Skeletal muscle cell (primary cell): Measurements from ENCODE around the gene KCNH1.

ENCODE experiments used
- DNase-seq: peaks from one replicate; pipeline ENCODE4 v3.0.0-alpha.2; 2010; ENCODE audit warnings: low read depth
- H3K4me3 ChIP-seq: 2 replicates; pipeline ENCODE4 v1.5.1; 2011; ENCODE audit warnings: low read depth, mild to moderate bottlenecking, control low read depth, low read length, moderate library complexity

Gene KCNH1

GRCh38 chr1:210938416-210938925, 195.5 kb downstream of the KCNH1 start:
- H3K4me3 ChIP-seq, result no peak overlapping the region
- no peak for DNase-seq

- H3K4me3 ChIP-seq, result no peak overlapping the region
- no peak for DNase-seq
Measured at GRCh38 chr1:210937846-210938245, 196.1 kb downstream of the KCNH1 start.

- no peak for DNase-seq
Measured at GRCh38 chr1:210935905-210936304, 198.0 kb downstream of the KCNH1 start.

GRCh38 chr1:210932104-210932503, 201.8 kb downstream of the KCNH1 start:
- no peak for DNase-seq
- H3K4me3 ChIP-seq, result no peak overlapping the region

More at GRCh38 chr1:210935905-210936304, 198.0 kb downstream of the KCNH1 start:
- no peak overlapping the region for H3K4me3 ChIP-seq

- DNase-seq, result no peak
- no peak overlapping the region for H3K4me3 ChIP-seq
Measured at GRCh38 chr1:210922666-210923065, 211.3 kb downstream of the KCNH1 start.

- H3K4me3 ChIP-seq, result no peak overlapping the region
- DNase-seq, result no peak
Measured at GRCh38 chr1:210920716-210921694, 212.9 kb downstream of the KCNH1 start.

GRCh38 chr1:210920258-210920657, 213.7 kb downstream of the KCNH1 start:
- no peak overlapping the region for H3K4me3 ChIP-seq
- no peak for DNase-seq

GRCh38 chr1:210918893-210919292, 215.1 kb downstream of the KCNH1 start:
- DNase-seq, result no peak
- H3K4me3 ChIP-seq, result no peak overlapping the region

- no peak for DNase-seq
- no peak overlapping the region for H3K4me3 ChIP-seq
Measured at GRCh38 chr1:210917560-210918169, 216.3 kb downstream of the KCNH1 start.

- H3K4me3 ChIP-seq, result no peak overlapping the region
- DNase-seq, result no peak
Measured at GRCh38 chr1:210916548-210916947, 217.4 kb downstream of the KCNH1 start.

GRCh38 chr1:210915890-210916507, 217.9 kb downstream of the KCNH1 start:
- DNase-seq, result no peak
- H3K4me3 ChIP-seq, result no peak overlapping the region

- H3K4me3 ChIP-seq, result no peak overlapping the region
- DNase-seq, result no peak
Measured at GRCh38 chr1:210912752-210913151, 221.2 kb downstream of the KCNH1 start.

- H3K4me3 ChIP-seq, result no peak overlapping the region
- no peak for DNase-seq
Measured at GRCh38 chr1:210910020-210910575, 223.8 kb downstream of the KCNH1 start.

GRCh38 chr1:210908791-210909190, 225.2 kb downstream of the KCNH1 start:
- no peak overlapping the region for H3K4me3 ChIP-seq
- DNase-seq, result no peak

GRCh38 chr1:210908257-210908656, 225.7 kb downstream of the KCNH1 start:
- H3K4me3 ChIP-seq, result no peak overlapping the region
- DNase-seq, result no peak

- DNase-seq, result no peak
Measured at GRCh38 chr1:210907251-210907805, 226.6 kb downstream of the KCNH1 start.

GRCh38 chr1:210905944-210906453, 227.9 kb downstream of the KCNH1 start:
- DNase-seq, result no peak

More at GRCh38 chr1:210907251-210907805, 226.6 kb downstream of the KCNH1 start:
- no peak overlapping the region for H3K4me3 ChIP-seq

GRCh38 chr1:210905365-210905904, 228.5 kb downstream of the KCNH1 start:
- H3K4me3 ChIP-seq, result no peak overlapping the region
- no peak for DNase-seq

More at GRCh38 chr1:210905944-210906453, 227.9 kb downstream of the KCNH1 start:
- no peak overlapping the region for H3K4me3 ChIP-seq
